ENCODE results near the gene CMTM5.
A peak's percentile ranks its signal among the peaks of the same experiment; 100 is the strongest.
"Not testable (repeated sequence)": the region's sequence is repeated elsewhere in the genome, so short reads cannot be mapped to it uniquely, and the experiment has no call there.

Gene CMTM5

DNA sequence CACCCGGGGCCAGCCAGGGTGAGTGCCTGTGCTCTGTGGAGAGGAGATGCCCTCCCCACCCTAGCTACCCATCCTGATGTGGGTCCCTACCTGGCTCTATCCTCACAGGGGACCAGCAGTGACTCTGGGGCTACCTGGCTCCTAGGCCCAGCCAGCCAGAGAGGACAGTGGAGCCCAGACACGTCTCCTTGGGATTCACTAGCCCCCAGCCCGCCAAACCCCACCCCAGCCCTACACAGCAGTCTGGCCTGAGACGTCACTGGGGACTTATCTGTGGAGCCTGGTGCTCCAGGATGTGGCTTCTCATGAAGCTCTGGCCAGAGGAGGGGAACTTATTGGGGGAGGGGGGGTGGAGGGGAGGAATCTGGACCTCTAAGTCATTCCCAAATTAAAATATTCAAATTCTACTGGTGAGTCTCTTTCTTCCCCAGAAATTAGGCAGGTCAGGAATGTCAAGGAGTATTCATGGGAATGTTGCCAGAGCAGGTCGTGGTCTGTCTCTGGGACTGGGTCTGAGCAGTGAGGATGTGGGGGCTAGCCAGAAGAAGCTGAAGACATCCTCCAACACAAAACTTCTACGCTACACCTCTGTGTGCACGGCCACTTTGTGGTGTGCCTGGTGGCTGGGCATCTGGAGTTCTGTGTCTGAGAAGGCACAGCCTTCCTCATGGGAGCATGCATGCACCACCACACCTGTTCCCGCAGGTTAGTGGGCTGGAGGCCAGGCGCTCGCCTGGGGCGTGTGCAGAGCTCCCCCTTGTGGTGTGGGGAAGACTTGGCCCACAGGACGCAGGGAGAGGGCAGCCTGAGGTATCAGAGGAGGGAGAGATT, 2.7 kb downstream of the CMTM5 start:
- peak; percentile 87 for DNase-seq

DNA sequence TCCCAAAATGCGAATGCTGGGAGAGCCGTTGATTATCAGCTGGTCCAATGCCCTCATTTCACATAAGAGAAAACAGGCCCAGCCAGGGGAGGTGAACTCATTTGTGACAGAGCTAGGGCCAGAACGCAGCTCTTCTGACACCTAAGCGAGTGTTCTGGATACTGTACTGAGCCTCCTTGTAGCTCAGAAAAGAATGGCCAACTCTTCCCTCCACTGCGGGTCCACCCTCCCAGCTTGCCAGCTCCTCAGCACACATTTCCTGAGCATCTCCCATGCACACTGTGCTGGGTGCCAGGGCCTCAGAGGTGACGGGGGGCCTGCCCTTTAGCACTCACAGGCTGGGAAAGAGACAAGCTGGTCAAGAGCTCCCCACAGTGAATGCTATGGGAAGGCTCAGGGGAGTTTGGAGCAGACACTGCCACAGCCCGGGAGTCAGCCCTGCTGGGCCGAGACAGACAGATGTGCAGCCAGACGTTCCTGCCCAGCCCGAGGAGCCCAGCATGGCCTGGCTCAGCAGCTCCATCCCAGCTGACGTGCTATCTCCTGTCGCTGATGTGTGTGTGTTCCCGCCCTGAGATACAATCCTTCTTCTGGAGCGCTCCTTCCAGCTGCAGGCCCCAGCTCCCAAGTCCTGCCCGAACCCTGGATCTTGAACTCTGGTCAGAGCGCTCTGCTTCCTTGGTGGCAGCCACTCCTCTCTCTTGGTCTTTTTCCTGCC, 3.5 kb downstream of the CMTM5 start:
- DNase-seq, result no peak

DNA sequence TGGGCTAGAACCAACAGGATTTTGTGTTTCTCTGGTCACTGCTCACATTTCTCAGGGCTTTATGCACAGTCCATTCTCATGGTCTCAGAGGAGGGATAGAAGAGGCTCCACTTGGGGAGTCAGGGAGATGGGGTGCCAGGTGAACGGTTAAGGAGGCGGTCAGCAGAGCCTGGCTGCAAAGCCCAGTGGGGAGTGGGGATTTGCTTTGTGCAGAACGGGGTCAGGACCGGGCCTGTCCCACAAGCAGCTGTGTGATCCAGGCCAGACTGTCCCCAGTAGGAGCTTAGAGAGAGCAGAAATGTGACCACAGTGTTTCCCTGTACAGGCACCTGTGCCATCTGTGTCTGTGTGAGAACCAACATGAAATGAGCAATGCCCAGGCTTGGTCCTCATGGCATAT, 4.1 kb downstream of the CMTM5 start:
- DNase-seq, result no peak

DNA sequence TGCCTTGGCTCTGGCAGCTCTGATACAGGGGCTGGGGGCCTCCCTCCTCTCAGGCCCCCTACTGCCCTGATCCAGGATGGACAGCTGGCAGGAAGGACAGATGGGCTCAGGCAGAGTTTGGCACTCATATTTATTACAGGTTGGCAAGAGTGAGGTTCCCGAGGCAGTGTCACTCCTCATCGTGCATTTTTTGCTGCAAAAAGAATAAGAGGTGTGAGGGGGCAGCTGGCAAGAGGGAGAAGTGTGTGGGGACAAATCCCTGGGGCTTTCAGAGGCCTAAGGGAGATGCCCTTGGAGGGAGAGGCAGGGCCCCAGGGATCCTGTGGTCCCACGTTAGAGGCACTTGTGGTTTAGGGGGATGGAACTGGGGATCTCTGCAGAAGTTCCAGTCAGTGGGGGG, 5.0 kb downstream of the CMTM5 start:
- DNase-seq, result no peak

DNA sequence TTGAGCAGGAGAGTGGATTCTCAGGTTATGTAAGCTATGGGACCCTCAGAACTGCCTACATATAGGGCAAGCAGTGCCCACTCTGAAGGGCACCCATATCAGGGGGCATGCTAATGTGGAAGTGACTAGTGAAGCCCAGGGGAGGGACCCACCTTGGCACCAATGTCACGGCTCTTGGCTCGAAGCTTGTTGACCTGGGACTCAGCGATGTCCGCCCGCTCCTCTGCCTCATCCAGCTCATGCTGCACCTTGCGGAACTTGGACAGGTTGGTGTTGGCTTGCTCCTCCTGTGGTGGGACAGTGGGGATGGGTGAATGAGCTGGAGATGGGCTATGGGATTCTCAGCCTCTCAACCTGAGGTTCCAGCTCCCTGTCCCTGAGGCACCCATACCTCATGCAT, 5.4 kb downstream of the CMTM5 start:
- DNase-seq, result no peak

DNA sequence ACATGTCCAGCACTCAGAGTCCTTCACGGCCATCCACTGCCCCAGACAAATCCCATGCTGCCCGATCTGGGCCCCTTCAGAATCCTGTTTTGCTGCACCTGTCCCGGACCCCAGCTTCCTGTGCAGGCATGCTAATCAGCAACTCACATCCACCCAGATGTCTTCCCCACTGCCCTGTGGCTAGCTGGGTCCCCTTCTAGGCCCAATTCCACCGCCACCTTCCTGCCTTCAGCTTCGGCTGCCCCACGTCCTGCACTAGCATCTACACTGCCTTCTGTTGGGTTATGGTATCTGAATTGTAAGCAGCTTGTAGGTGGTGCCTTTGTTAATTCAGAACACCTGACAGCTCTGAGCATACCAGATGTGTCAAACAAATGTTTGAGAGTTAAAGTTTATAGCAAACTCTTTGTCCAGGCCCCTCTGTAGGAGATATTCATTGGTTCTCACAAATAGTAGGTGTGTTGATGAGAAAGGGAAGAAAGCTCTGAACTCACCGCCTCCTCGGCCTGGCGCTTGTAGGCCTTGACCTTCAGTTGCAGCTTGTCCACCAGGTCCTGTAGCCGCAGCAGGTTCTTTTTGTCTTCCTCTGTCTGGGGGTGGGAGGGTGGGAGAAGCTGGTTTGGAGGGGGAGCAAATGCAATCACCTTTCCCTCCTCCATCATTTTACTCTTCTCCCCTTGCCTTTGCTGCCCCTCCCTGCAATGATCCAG, 6.0 kb downstream of the CMTM5 start:
- no peak for DNase-seq

DNA sequence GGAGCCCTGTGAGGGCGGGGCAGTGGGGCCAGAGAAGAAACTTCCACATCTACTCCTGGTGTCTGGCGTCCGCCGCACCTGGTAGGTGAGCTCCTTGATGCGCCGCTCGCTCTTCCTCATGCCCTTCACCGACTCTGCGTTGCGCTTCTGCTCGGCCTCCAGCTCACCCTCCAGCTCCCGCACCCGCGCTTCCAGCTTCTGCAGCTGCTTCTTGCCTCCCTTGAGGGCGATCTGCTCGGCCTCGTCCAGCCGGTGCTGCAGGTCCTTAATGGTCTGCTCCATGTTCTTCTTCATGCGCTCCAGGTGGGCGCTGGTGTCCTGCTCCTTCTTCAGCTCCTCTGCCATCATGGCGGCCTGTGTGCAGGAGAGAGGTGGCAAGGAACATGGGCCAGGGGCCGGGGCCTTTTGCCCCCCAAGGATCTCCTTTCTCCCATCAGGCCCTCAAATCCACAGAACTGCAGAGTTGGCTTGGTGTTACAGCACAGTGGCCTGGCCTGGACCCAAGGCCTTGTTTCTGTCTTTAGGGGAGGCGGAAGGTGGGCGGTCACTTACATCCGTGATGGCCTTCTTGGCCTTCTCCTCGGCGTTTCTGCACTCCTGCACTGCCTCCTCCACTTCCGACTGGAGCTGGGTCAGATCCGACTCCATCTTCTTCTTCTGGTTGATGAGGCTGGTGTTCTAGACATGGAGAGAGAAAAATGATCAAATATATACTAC, 7.7 kb downstream of the CMTM5 start:
- no peak for DNase-seq

DNA sequence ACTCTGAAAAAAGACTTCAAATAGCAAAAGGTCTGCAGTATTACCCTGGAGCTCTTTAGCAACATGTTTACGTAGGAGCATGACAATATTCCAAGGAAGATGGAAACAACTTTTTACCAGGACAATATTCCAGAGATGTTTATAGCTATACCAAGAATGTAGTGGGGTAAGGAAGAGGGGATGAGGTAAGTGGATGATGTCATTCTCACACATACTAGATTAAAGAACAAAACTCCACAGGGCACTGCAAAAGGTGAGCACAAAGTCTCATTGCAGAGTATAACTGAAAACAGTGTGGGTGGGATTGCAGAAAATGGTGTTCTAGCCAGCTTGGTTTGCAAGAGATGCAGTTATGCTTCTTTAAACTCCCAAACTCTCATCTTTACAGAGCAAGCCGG, 8.4 kb downstream of the CMTM5 start:
- DNase-seq, result no peak

DNA sequence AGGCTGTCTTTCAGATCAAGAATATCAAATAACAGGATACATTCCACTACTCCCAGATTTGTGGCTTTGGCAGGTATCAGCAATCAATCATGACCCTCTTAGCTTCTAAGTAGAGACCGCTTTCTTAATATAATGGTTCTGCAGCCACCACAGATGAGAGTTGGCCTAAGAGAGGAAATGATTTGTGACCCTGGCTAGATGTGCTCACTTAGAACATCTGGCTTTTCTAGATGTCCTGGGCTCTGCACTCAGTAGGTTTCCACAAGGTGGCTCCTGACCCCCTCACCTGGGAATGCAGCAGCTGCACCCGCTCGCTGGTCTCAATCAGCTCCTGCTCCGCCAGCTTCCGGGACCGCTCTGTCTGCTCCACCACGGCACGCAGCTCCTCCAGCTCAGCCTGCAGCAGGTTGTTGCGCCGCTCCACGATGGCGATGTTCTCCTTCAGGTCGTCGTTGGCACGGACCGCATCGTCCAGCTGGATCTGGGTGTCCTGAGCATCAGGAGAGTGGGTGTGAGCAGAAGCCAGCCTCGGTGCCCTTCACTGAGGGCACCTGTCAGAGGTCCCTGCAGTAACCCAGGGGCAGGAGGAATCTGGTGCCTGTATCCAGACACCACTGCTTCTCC, 8.9 kb downstream of the CMTM5 start:
- no peak for DNase-seq

DNA sequence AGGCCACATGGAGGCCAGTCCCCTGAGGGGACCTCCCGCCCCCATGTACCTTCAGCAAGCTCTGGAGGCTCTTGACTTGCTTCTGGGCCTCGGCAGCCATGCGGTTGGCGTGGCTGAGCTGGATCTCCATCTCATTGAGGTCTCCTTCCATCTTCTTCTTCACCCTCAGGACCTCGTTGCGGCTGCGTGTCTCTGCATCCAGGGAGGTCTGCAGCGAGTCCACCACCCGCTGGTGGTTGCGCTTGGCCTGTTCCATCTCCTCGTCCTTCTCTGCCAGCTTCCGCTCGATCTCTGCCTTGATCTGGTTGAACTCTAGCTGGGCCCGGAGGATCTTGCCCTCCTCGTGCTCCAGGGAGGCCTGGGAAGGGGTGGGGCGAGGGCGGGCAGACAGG, 9.4 kb downstream of the CMTM5 start:
- not testable (repeated sequence) for DNase-seq

DNA sequence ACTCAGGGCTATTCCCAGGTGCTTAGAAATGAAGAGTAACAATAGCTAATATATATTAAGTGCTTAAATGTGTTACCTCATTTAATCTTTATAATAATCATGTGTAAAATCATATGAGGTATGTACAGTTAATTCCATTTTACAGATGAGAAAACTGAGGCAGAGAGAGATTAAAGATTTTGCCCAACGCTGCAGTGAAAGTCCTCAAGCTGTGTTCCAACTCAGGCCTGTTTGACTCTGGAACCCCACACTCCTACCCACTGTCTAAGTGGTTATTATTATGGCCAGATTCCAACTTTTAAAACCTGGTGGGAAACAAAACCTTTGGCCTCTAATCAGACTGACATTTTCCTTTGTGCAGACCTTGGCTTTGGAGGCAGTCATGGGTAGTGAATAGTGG, 10.2 kb downstream of the CMTM5 start:
- no peak for DNase-seq

DNA sequence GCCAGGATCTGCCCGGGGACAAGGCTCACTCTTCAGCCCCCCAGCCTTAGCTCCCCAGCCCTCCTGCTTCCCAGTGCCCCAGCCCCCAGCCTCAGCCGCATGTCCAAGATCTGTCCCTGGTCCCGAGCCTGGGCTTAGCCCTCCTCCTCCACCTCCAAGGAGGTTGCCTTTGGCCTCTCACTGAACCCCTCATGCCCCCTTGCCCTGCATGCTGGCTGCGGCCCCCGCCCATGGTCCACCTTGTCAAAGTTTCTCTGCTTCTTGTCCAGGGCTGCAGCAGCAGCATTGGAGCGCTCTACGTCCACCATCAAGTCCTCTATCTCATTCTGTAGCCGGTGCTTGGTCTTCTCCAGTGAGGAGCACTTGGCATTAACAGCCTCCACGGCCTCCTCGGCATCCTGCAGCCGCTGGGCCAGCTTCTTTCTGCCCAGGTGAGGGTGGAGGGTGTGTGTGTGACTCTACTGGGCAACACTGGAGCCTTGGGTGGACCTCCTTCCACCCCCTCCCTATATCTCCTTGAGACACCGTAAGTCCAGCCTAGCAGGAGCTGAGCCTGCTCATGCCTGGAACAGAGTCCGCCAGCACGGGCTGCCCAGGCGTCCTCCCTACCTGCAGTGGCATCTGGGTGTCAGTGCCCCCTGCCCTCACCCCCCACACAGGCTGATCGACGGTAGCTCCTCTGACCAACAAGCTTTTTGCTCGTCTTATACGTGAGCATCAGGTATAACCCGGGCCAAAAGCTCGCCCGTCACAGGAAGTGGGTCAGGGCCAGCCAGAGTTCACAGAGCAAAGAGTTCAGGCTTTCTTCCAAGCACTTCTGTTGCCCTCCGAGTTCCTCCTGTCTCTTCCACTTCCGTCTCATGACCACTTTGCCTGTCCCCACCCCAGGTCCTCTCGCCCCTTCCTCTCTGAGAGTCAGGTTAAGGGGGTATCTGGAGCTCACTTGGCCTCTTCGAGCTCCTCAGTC, 11.4 kb downstream of the CMTM5 start:
- DNase-seq, result no peak

DNA sequence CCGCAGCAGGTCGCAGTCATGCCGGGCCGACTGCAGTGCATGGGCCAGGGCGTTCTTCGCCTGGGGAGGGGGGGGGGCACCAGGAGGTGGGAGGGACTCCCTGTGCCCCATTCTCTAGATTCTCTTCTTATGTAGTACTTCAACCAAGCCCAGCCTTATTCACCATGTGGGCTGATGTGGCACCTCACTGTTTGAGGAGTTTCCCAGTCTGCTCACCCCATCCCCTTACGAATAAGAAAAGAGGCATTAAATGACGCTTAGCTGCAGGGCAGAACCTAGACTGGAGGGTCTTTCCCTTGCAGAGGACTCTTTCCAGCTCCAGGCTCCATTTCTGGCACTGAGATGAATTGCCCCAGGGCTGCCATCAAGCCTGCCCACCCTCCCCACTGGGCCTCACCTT, 12.2 kb downstream of the CMTM5 start:
- no peak for DNase-seq

DNA sequence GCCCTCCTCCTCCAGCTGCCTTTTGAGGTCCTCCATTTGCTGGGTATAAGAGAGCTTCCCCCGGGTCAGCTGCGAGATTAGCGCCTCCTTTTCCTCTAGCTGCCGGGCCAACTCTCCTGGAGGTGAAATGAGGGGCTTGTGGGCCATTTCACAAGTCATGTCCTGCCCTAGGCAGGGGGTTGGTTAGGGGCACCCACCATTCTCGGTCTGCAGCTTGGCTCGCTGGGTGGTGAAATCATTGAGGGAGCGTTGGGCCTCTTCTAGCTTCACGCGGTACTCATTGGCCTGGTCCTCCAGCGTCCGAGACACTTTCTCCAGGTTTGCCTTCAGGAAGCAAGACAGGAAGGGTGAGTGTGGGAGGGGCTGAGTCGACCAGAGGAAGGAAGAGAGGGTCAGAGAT, 12.6 kb downstream of the CMTM5 start:
- no peak for DNase-seq

DNA sequence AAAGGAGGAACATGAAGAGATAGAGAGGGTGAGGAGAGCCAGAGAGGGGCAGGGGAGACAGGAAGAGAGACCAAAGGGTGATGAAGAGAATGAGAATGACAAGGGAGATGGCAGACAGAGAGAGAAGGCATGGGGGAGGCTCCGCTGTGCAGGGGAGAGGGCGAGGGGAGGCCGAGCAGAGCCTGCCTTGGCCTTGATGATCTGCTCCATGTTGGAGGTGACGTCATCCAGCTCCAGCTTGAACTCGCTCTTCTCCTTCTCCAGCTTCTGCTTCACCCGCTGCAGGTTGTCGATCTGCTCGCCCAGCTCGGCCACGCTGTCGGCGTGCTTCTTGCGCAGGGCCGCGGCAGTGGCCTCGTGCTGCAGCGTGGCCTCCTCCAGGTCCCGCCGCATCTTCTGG, 13.0 kb downstream of the CMTM5 start:
- DNase-seq, result not testable (repeated sequence)

DNA sequence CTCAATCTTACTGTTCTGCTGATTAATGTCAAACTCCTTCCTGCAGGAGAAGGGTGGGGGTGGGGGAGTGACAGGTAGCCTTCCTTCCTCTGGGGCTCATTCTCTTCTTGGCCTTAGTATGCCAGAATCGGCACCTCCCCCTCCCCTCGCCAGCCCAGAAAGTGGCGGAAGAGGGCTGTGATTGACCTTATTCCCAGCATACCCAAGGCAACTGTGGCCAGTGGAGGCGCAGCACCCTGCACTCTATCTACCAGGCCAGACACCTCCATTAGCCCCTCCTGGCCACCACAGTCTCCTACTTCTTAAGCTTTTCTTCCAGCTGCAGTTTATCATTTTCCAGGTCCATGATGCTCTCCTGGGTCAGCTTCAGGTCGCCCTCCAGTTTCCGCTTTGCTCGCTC, 15.8 kb downstream of the CMTM5 start:
- no peak for DNase-seq

DNA sequence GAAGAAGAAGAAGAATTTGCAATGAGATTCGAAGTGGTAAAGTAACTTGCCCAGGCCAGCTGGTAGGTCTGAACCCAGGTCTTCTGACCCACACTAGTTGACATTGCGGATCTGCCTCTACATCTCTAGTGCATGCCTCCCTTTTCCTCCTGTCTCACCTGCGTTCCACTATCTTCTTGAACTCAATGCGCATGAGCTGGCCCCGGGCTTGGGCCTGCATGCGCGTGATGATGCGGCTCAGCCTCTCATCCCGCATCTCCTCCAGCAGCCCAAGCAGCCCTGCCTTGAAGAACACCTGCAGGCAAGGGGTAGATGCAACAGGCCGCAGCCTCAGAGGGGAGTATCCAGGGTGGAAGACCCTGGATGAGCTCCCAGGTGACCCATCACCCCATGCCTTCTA, 19.3 kb downstream of the CMTM5 start:
- DNase-seq, result no peak

DNA sequence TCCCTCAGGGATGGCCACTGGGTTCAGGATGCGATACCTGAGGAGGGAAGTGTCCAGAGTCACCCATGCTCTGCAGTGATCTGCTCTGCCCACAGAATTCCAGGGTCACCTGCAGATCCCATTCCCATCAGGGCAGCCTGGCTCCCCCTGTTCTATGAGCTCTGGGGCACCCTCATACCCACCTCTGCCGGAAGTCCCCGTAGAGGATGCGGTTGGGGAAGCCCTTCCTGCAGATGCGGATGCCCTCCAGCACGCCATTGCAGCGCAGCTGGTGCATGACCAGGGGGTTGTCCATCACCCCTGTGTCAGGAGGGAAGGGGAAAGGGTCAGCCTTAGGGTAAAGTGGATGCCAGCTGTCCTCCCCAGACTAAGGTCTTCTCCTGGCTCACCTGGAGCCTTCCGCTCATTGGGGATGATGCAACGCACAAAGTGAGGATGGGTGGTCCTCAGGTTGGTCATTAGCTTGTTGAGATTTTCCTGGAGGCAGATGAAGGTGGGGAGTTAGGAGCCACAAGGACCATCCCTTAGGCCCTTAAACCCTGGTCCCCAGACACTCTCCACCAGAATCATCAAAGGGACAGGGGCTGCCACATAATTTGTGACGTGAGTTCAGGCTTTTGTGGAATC, 20.0 kb downstream of the CMTM5 start:
- no peak for DNase-seq

DNA sequence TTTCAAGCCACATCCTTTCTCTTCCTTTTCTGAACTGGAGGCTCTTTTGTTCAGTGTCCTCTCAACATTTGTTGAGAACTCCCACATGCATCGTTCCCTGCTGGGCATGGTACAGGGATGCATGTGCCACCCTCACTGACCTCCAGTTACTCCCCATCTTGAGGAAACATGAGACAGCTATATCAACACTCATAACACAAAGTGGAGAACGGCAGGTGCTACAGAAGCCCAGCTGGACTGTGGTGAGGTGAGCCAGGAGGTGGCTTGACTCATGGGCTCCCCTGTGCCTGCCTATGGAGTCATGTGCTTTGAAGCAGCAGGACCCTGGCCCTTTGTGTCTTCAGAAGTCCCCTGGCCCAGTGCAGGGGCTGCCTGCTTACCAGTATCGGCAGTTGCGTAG, 21.5 kb downstream of the CMTM5 start:
- DNase-seq, result no peak

DNA sequence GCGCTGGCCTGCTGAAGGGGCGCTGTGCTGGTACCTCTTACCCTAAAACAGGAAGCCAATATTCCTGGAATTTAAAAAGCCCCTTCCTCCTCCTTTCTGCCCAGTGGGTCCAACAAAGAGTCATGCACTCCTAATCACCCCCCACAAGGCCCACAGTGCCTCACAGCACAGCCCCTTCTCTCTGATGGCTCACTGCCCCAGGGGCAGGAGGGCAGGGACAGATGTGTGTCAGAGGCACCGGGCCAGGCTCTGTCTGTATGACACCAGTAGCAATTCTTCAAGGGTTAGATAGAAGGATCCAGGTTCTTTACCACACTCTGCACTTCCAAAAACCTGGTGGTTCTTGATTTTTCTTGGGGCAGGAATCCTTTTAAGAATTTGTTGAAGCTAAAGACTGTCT, 22.3 kb downstream of the CMTM5 start:
- DNase-seq, result no peak

DNA sequence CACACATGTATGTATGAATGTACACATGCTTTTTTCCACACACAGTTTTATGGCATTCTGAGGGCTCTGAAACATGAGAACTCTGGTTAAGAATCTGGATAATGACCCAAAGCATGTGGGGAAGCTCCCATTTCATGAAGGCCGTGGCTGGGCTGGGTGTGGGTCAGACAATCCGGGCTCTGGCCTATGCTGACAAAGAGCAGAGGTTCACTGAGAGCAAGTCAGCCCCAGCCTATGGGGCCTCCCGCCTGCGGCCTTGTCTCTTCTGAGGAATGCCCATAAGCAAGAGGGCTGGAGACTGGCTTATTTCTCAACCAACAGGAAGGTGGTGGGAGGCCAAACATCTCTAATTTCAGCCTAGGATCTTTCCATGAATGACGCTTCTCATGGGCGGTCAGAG, 22.7 kb downstream of the CMTM5 start:
- no peak for DNase-seq
